Measurements from ENCODE around the gene NECAB2.

Gene NECAB2

GRCh38 chr16:83952940-83953795 is 14.9 kb upstream of the NECAB2 start, which contains the start of gene OSGIN1:
OSGIN1 (plus strand) TSS chr16:83953240; CDS start chr16:83957672, 4,432 bp downstream.
- DNase-seq: peak; percentile 68

GRCh38 chr16:83953796-83954576 is 14.1 kb upstream of the NECAB2 start:
- no peak for DNase-seq

GRCh38 chr16:83954577-83955016 is 13.4 kb upstream of the NECAB2 start:
- no peak for DNase-seq

- no peak for DNase-seq
These were observed 12.6 kb upstream of the NECAB2 start for GRCh38 chr16:83955218-83956130.

- DNase-seq: peak; percentile 58
These were observed 11.4 kb upstream of the NECAB2 start for GRCh38 chr16:83956336-83957289.

- DNase-seq: no peak
These were observed 10.7 kb upstream of the NECAB2 start for GRCh38 chr16:83957296-83957855.

- no peak for DNase-seq
These were observed 9.8 kb upstream of the NECAB2 start for GRCh38 chr16:83958137-83958845.

- DNase-seq: no peak
These were observed 9.0 kb upstream of the NECAB2 start for GRCh38 chr16:83958846-83959565.

- DNase-seq: no peak
These were observed 8.2 kb upstream of the NECAB2 start for GRCh38 chr16:83959656-83960434.

- no peak for DNase-seq
These were observed 7.4 kb upstream of the NECAB2 start for GRCh38 chr16:83960521-83961249.

GRCh38 chr16:83961591-83961990 is 6.5 kb upstream of the NECAB2 start:
- DNase-seq: no peak

- no peak for DNase-seq
These were observed 4.5 kb upstream of the NECAB2 start for GRCh38 chr16:83963277-83964119.

- no peak for DNase-seq
These were observed 3.2 kb upstream of the NECAB2 start for GRCh38 chr16:83964684-83965443.

GRCh38 chr16:83965444-83966152 is 2.4 kb upstream of the NECAB2 start:
- no peak for DNase-seq

GRCh38 chr16:83966153-83966696 is 1.8 kb upstream of the NECAB2 start:
- DNase-seq: no peak

GRCh38 chr16:83967091-83967490 is 953 bp upstream of the NECAB2 start:
- DNase-seq: no peak
